ENCODE data around the gene FREM2. TPM values are rescaled to one million over a fixed set of nuclear protein-coding genes. Genes with fewer than 3 reads are reported as not detected.

Gene FREM2
- total and polyA plus RNA-seq, 2 of the 4 experiments (the other 2 are of a cell fraction): not detected

- Histone ChIP-seq H3K18ac (ENCODE audit: low read depth, low read length) (no peak overlapping the region), H2BK5ac (ENCODE audit: low read depth, low read length, poor library complexity, severe bottlenecking) (no peak overlapping the region), H2BK120ac (ENCODE audit: low read depth, low read length) (no peak overlapping the region), H3K9me1 (ENCODE audit: insufficient read depth, low read length) (no peaks in the 10 kb centered on the region), H3K9me3 (ENCODE audit: control insufficient read depth, insufficient read depth, low read length) (no peaks in the 10 kb centered on the region), H2BK15ac (ENCODE audit: low read depth, low read length) (no peak overlapping the region), H3K79me1 (ENCODE audit: low read depth in 1 of 2, low read length in 2 of 2) (no peaks in the 10 kb centered on the region), H3K36me3 (ENCODE audit: control insufficient read depth, insufficient read depth, low read length) (no peaks in the 10 kb centered on the region), H3K4me1 (ENCODE audit: control insufficient read depth, insufficient read depth, low read length) (no peaks in the 10 kb centered on the region), H4K5ac (ENCODE audit: low read depth, low read length) (no peak overlapping the region), H4K91ac (ENCODE audit: insufficient read depth, low read depth, low read length) (no peak overlapping the region), H3K4me2 (ENCODE audit: low read depth, low read length) (no peak overlapping the region), H3K27ac (ENCODE audit: insufficient read depth, low read length) (no peak overlapping the region), H4K20me1 (ENCODE audit: insufficient read depth, low read length) (no peaks in the 10 kb centered on the region), H2AK9ac (replicated peaks; ENCODE audit: low read depth, low read length, poor library complexity) (no peak overlapping the region), H2AK5ac (ENCODE audit: low read depth, low read length) (no peak overlapping the region), H3K4ac (ENCODE audit: low read depth, low read length) (no peak overlapping the region), H3K9ac (ENCODE audit: low read depth, low read length) (no peak overlapping the region), H3K14ac (replicated peaks; ENCODE audit: low read depth, low read length) (no peak overlapping the region), H2AFZ (replicated peaks; ENCODE audit: low read length, poor library complexity) (no peak overlapping the region), H2BK20ac (ENCODE audit: low read depth, low read length) (no peak overlapping the region), H3K4me3 (ENCODE audit: insufficient read depth, low read depth, low read length) (no peak overlapping the region), H3K56ac (ENCODE audit: extremely low read depth, insufficient read depth, low read length) (no peak overlapping the region), H4K8ac (ENCODE audit: low read depth in 2 of 2, low read length in 2 of 2) (no peak overlapping the region), H3K27me3 (ENCODE audit: control insufficient read depth, insufficient read depth, low read length) (no peaks in the 10 kb centered on the region), H3K23ac (ENCODE audit: low read depth, low read length) (no peak overlapping the region)
- ATAC-seq (ENCODE audit: low read depth) (no peak), DNase-seq (peak; percentile 16)
- no peak for TF ChIP-seq RFX5 (IDR thresholded peaks at IDR 0.05; ENCODE audit: low read depth, low read length)
- no peak for TF ChIP-seq CEBPB (IDR thresholded peaks at IDR 0.05; ENCODE audit: low read depth, low read length)
- no peak for TF ChIP-seq MAFK (IDR thresholded peaks at IDR 0.05; ENCODE audit: low read depth, low read length)
- TF ChIP-seq SMC3 (IDR thresholded peaks at IDR 0.05; ENCODE audit: low read depth, low read length): no peak
- TF ChIP-seq, protein P1, sequence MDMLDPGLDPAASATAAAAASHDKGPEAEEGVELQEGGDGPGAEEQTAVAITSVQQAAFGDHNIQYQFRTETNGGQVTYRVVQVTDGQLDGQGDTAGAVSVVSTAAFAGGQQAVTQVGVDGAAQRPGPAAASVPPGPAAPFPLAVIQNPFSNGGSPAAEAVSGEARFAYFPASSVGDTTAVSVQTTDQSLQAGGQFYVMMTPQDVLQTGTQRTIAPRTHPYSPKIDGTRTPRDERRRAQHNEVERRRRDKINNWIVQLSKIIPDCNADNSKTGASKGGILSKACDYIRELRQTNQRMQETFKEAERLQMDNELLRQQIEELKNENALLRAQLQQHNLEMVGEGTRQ (IDR thresholded peaks at IDR 0.05; ENCODE audit: low read depth, low read length): no peak
- no peak for TF ChIP-seq ELK1 (IDR thresholded peaks at IDR 0.05; ENCODE audit: borderline replicate concordance, low read depth, low read length)
- TF ChIP-seq POLR2A (IDR thresholded peaks at IDR 0.05; ENCODE audit: low read depth, low read length): no peak
- TF ChIP-seq RCOR1 (IDR thresholded peaks at IDR 0.05; ENCODE audit: insufficient replicate concordance, low read length): no peak
- TF ChIP-seq RAD21 (IDR thresholded peaks at IDR 0.05; ENCODE audit: low read length): no peak
- no peak for TF ChIP-seq CHD1 (IDR thresholded peaks at IDR 0.05; ENCODE audit: low read depth, low read length)
- TF ChIP-seq MXI1 (IDR thresholded peaks at IDR 0.05; ENCODE audit: borderline replicate concordance, low read depth, low read length): no peak
- TF ChIP-seq, protein P2, sequence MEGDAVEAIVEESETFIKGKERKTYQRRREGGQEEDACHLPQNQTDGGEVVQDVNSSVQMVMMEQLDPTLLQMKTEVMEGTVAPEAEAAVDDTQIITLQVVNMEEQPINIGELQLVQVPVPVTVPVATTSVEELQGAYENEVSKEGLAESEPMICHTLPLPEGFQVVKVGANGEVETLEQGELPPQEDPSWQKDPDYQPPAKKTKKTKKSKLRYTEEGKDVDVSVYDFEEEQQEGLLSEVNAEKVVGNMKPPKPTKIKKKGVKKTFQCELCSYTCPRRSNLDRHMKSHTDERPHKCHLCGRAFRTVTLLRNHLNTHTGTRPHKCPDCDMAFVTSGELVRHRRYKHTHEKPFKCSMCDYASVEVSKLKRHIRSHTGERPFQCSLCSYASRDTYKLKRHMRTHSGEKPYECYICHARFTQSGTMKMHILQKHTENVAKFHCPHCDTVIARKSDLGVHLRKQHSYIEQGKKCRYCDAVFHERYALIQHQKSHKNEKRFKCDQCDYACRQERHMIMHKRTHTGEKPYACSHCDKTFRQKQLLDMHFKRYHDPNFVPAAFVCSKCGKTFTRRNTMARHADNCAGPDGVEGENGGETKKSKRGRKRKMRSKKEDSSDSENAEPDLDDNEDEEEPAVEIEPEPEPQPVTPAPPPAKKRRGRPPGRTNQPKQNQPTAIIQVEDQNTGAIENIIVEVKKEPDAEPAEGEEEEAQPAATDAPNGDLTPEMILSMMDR (conservative IDR thresholded peaks at IDR 0.05; ENCODE audit: low read depth, low read length): no peak
- TF ChIP-seq NFE2L2 (IDR thresholded peaks at IDR 0.05; ENCODE audit: low read depth, low read length): no peak
- TF ChIP-seq BHLHE40 (IDR thresholded peaks at IDR 0.05; ENCODE audit: low read depth, low read length): no peak
- no peak for TF ChIP-seq MAZ (IDR thresholded peaks at IDR 0.05; ENCODE audit: borderline replicate concordance, low read depth, low read length)
- no TSS peak for BruUV-seq (replicated peaks)
- no CpG with 5 or more reads among the region's 2 CpGs for WGBS, 2 experiments (ENCODE audit: extremely low coverage in 2 of 2, insufficient read length in 1 of 2)
- dilution Hi-C loops (cut with HindIII; ENCODE audit: low sequenced_read_pairs, unreplicated experiment) (no loop called here), intact Hi-C loops (cut with micrococcal nuclease) (no loop called here), in situ Hi-C loops (cut with MboI; ENCODE audit: low sequenced_read_pairs) (no loop called here)
- CTCF ChIA-PET: no interaction called here
- POLR2A ChIA-PET (ENCODE audit: unreplicated experiment): no interaction called here
Measured at GRCh38 chr13:38662362-38662761, 24.5 kb upstream of the FREM2 start.

Data from IMR-90 (cell line).